ENCODE measurements around the gene DTNA.
"Not testable (repeated sequence)": the region's sequence is repeated elsewhere in the genome, so short reads cannot be mapped to it uniquely, and the experiment has no call there.

Gene DTNA

DNA sequence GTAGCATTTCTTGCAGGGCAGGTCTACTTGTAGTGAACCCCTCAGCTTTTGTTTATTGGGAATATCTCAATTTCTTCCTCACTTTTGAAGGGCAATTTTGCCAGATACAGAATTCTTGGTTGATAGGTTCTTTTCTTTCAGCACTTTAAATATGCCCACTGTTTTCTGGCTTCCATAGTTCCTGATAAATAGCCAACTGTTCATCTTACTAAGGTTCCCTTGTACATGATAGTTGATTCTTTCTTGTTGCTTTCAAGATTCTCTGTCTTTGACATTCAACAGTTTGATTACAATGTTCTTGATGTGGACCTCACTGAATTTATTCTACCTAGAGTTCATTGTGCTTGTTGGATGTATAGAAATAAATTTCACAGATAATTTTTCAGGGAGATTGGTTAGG, 183.1 kb downstream of the DTNA start:
- H3K9ac ChIP-seq (ENCODE audit: low read length) = no peak overlapping the region
- H2AFZ ChIP-seq (ENCODE audit: low read depth, low read length) = no peak overlapping the region
- H3K4me1 ChIP-seq (ENCODE audit: control insufficient read depth, insufficient read depth, low read depth, low read length) = no peaks in the 10 kb centered on the region
- peaks cover 53% of the 10 kb centered on the region for H3K9me3 ChIP-seq (ENCODE audit: control insufficient read depth, low read length)
- no peaks in the 10 kb centered on the region for H3K79me1 ChIP-seq (replicated peaks; ENCODE audit: low read length, poor library complexity, severe bottlenecking)
- H3K4me3 ChIP-seq (ENCODE audit: insufficient read depth in 1 of 2, low read depth in 1 of 2, low read length in 2 of 2) = peak overlapping the region in 1 of 2 experiments; percentile 29
- DNase-seq = no peak
- no peak overlapping the region for H2AK5ac ChIP-seq (ENCODE audit: low read length, severe bottlenecking)
- no peak overlapping the region for H3K4ac ChIP-seq (ENCODE audit: low read depth in 1 of 2, low read length in 2 of 2)
- no peak overlapping the region for H3K23ac ChIP-seq (ENCODE audit: low read length in 2 of 2)
- H2BK120ac ChIP-seq (ENCODE audit: low read depth, low read length) = no peak overlapping the region
- H3K14ac ChIP-seq (ENCODE audit: low read length in 2 of 2) = no peak overlapping the region
- no peaks in the 10 kb centered on the region for H3K27me3 ChIP-seq (ENCODE audit: control insufficient read depth in 1 of 2, insufficient read depth in 1 of 2, low read length in 2 of 2)
- no peak overlapping the region for H3K4me2 ChIP-seq (ENCODE audit: low read length, poor library complexity, severe bottlenecking)
- H4K91ac ChIP-seq (ENCODE audit: low read length) = no peak overlapping the region
- H3K27ac ChIP-seq (ENCODE audit: low read length, poor library complexity, severe bottlenecking) = no peak overlapping the region
- no peak overlapping the region for H2BK5ac ChIP-seq (ENCODE audit: low read depth, low read length, poor library complexity, severe bottlenecking)
- peaks cover 0 to 44% of the 10 kb centered on the region in 2 experiments for H3K36me3 ChIP-seq (ENCODE audit: control insufficient read depth in 1 of 2, insufficient read depth in 2 of 2, low read depth in 1 of 2, low read length in 2 of 2)
- H2BK15ac ChIP-seq (ENCODE audit: low read depth, poor library complexity, severe bottlenecking) = no peak overlapping the region
- H2BK12ac ChIP-seq (ENCODE audit: low read length in 2 of 2) = no peak overlapping the region
- no peak overlapping the region for H3K18ac ChIP-seq (ENCODE audit: low read depth in 1 of 2, low read length in 2 of 2)
- no peak overlapping the region for H4K8ac ChIP-seq (ENCODE audit: low read length)

DNA sequence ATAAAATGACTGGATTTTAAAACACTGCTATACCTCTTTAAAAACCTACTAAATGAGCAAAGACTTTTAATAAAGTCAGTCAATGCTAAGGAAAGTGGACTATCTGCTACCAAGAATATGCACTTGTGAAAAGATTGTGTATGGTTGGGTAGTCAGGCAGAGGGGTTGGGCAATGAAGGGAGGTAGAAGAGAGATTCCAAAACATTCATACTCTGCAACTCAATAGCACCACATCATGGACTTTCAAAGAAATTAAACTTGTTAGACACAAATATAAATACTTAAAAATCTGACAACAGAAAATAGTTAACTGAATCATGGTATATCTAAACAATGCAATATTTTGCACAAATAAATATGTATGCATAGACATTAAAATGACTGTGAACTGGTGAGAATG, 191.2 kb downstream of the DTNA start:
- Histone ChIP-seq H3K18ac (ENCODE audit: low read depth in 1 of 2, low read length in 2 of 2) (no peak overlapping the region), H2BK120ac (ENCODE audit: low read depth, low read length) (no peak overlapping the region)
- DNase-seq = no peak

DNA sequence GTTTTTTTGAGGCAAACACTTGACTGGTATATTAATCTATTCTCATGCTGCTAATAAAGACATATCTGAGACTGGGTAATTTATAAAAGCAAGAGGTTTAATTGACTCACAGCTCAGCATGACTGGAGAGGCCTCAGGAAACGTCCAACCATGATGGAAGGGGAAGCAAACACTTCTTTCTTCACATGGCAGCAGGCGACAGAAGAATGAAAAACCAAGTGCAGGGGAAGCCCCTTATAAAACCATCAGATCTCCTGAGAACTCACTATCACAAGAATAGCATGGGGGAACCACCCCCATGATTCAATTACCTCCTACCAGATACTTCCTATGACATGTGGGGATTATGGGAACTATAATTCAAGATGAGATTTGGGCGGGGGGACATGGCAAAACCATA, 194.9 kb downstream of the DTNA start:
- Histone ChIP-seq H3K36me3 (ENCODE audit: control insufficient read depth in 1 of 2, insufficient read depth in 2 of 2, low read depth in 1 of 2, low read length in 2 of 2) (no peaks in the 10 kb centered on the region), H2BK15ac (ENCODE audit: low read depth, poor library complexity, severe bottlenecking) (no peak overlapping the region), H3K4ac (ENCODE audit: low read depth in 1 of 2, low read length in 2 of 2) (no peak overlapping the region), H4K8ac (ENCODE audit: low read length) (no peak overlapping the region), H3K14ac (ENCODE audit: low read length in 2 of 2) (no peak overlapping the region), H2BK5ac (ENCODE audit: low read depth, low read length, poor library complexity, severe bottlenecking) (no peak overlapping the region), H3K27me3 (ENCODE audit: control insufficient read depth in 1 of 2, insufficient read depth in 1 of 2, low read length in 2 of 2) (no peaks in the 10 kb centered on the region), H3K9me3 (ENCODE audit: control insufficient read depth, low read length) (no peaks in the 10 kb centered on the region), H4K91ac (ENCODE audit: low read length) (no peak overlapping the region), H2BK12ac (ENCODE audit: low read length in 2 of 2) (no peak overlapping the region), H3K9ac (ENCODE audit: low read length) (no peak overlapping the region), H3K18ac (ENCODE audit: low read depth in 1 of 2, low read length in 2 of 2) (no peak overlapping the region), H2BK120ac (ENCODE audit: low read depth, low read length) (no peak overlapping the region), H3K23ac (ENCODE audit: low read length in 2 of 2) (no peak overlapping the region), H3K27ac (ENCODE audit: low read length, poor library complexity, severe bottlenecking) (no peak overlapping the region), H2AFZ (ENCODE audit: low read depth, low read length) (no peak overlapping the region), H3K4me2 (ENCODE audit: low read length, poor library complexity, severe bottlenecking) (no peak overlapping the region), H3K4me1 (ENCODE audit: control insufficient read depth, insufficient read depth, low read depth, low read length) (no peaks in the 10 kb centered on the region), H3K79me1 (replicated peaks; ENCODE audit: low read length, poor library complexity, severe bottlenecking) (no peaks in the 10 kb centered on the region), H3K4me3 (ENCODE audit: insufficient read depth in 1 of 2, low read depth in 1 of 2, low read length in 2 of 2) (no peak overlapping the region), H2AK5ac (ENCODE audit: low read length, severe bottlenecking) (no peak overlapping the region)
- 85% methylated on average over 3 of the region's 3 CpGs for WGBS
- no peak for DNase-seq

More for the DNA sequence above, 191.2 kb downstream of the DTNA start:
- Histone ChIP-seq H3K27ac (ENCODE audit: low read length, poor library complexity, severe bottlenecking) (no peak overlapping the region), H4K91ac (ENCODE audit: low read length) (no peak overlapping the region), H3K27me3 (ENCODE audit: control insufficient read depth in 1 of 2, insufficient read depth in 1 of 2, low read length in 2 of 2) (no peaks in the 10 kb centered on the region), H3K9ac (ENCODE audit: low read length) (no peak overlapping the region), H2BK5ac (ENCODE audit: low read depth, low read length, poor library complexity, severe bottlenecking) (no peak overlapping the region), H3K4me3 (ENCODE audit: insufficient read depth in 1 of 2, low read depth in 1 of 2, low read length in 2 of 2) (no peak overlapping the region), H4K8ac (ENCODE audit: low read length) (no peak overlapping the region), H3K23ac (ENCODE audit: low read length in 2 of 2) (no peak overlapping the region), H3K79me1 (replicated peaks; ENCODE audit: low read length, poor library complexity, severe bottlenecking) (no peaks in the 10 kb centered on the region), H2BK15ac (ENCODE audit: low read depth, poor library complexity, severe bottlenecking) (no peak overlapping the region), H2AK5ac (ENCODE audit: low read length, severe bottlenecking) (no peak overlapping the region), H3K4ac (ENCODE audit: low read depth in 1 of 2, low read length in 2 of 2) (no peak overlapping the region), H3K9me3 (ENCODE audit: control insufficient read depth, low read length) (no peaks in the 10 kb centered on the region), H2BK12ac (ENCODE audit: low read length in 2 of 2) (no peak overlapping the region), H3K4me1 (ENCODE audit: control insufficient read depth, insufficient read depth, low read depth, low read length) (no peaks in the 10 kb centered on the region), H2AFZ (ENCODE audit: low read depth, low read length) (no peak overlapping the region), H3K14ac (ENCODE audit: low read length in 2 of 2) (no peak overlapping the region), H3K36me3 (ENCODE audit: control insufficient read depth in 1 of 2, insufficient read depth in 2 of 2, low read depth in 1 of 2, low read length in 2 of 2) (no peaks in the 10 kb centered on the region), H3K4me2 (ENCODE audit: low read length, poor library complexity, severe bottlenecking) (no peak overlapping the region)

DNA sequence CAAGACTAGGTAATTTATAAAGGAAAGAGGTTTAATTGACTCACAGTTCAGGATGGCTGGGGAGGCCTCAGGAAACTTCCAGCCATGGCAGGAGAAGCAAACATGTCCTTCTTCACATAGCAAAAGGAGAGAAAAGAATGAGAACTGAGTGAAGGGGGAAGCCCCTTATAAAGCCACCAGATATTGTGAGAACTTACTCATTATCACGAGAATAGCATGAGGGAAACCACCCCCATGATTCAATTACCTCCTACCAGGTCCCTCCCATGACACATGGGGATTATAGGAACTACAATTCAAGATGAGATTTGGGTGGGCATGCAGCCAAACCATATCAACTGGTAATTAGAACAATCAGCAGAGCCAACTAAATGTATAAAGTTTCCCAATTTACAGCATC, 196.9 kb downstream of the DTNA start:
- H3K4ac ChIP-seq (ENCODE audit: low read depth in 1 of 2, low read length in 2 of 2); H3K9ac ChIP-seq (ENCODE audit: low read length); H4K91ac ChIP-seq (ENCODE audit: low read length); H3K9me3 ChIP-seq (ENCODE audit: control insufficient read depth, low read length); H2BK15ac ChIP-seq (ENCODE audit: low read depth, poor library complexity, severe bottlenecking); H3K4me3 ChIP-seq (ENCODE audit: insufficient read depth in 1 of 2, low read depth in 1 of 2, low read length in 2 of 2); H2BK12ac ChIP-seq (ENCODE audit: low read length in 2 of 2); H2BK120ac ChIP-seq (ENCODE audit: low read depth, low read length); H3K23ac ChIP-seq (ENCODE audit: low read length in 2 of 2); H3K79me1 ChIP-seq (replicated peaks; ENCODE audit: low read length, poor library complexity, severe bottlenecking); H3K14ac ChIP-seq (ENCODE audit: low read length in 2 of 2); H4K8ac ChIP-seq (ENCODE audit: low read length); H3K4me1 ChIP-seq (ENCODE audit: control insufficient read depth, insufficient read depth, low read depth, low read length); H3K36me3 ChIP-seq (ENCODE audit: control insufficient read depth in 1 of 2, insufficient read depth in 2 of 2, low read depth in 1 of 2, low read length in 2 of 2); H3K4me2 ChIP-seq (ENCODE audit: low read length, poor library complexity, severe bottlenecking); DNase-seq; H3K18ac ChIP-seq (ENCODE audit: low read depth in 1 of 2, low read length in 2 of 2); H3K27ac ChIP-seq (ENCODE audit: low read length, poor library complexity, severe bottlenecking); H2AK5ac ChIP-seq (ENCODE audit: low read length, severe bottlenecking); H2BK5ac ChIP-seq (ENCODE audit: low read depth, low read length, poor library complexity, severe bottlenecking); H3K27me3 ChIP-seq (ENCODE audit: control insufficient read depth in 1 of 2, insufficient read depth in 1 of 2, low read length in 2 of 2); H2AFZ ChIP-seq (ENCODE audit: low read depth, low read length): not testable (repeated sequence)
- no CpG with 5 or more reads among the region's 1 CpG for WGBS
